ENCODE data around the gene FAM170B. TPM values are rescaled to one million over a fixed set of nuclear protein-coding genes. Genes with fewer than 3 reads are reported as not detected.

FAM170B gene
- total and polyA plus RNA-seq, 2 experiments from 2014 or later: not detected

- no peaks in the 10 kb centered on the region for H3K4me1 ChIP-seq (ENCODE audit: insufficient read depth)
- no peaks in the 10 kb centered on the region for H3K9me2 ChIP-seq (ENCODE audit: insufficient read depth)
- TF ChIP-seq STAT1 (IDR thresholded peaks at IDR 0.05; ENCODE audit: unreplicated experiment) (no peak), ZNF114 (CRISPR knock-in tag; IDR thresholded peaks at IDR 0.05) (no peak), REST (IDR thresholded peaks at IDR 0.05; ENCODE audit: unreplicated experiment) (no peak), JUNB (IDR thresholded peaks at IDR 0.05; ENCODE audit: unreplicated experiment) (no peak), ZNF331 (CRISPR knock-in tag; IDR thresholded peaks at IDR 0.05; ENCODE audit: low read depth) (no peak), ZNF462 (CRISPR knock-in tag; IDR thresholded peaks at IDR 0.05) (no peak), CTCF (conservative IDR thresholded peaks at IDR 0.05; ENCODE audit: low read depth in 2 of 2) (no peak), ETS1 (IDR thresholded peaks at IDR 0.05) (no peak), NANOG (IDR thresholded peaks at IDR 0.05; ENCODE audit: borderline replicate concordance) (no peak)
- no peaks in the 10 kb centered on the region for H4K20me1 ChIP-seq (replicated peaks; ENCODE audit: insufficient read depth)
- no peaks in the 10 kb centered on the region for H3K36me3 ChIP-seq (ENCODE audit: insufficient read depth)
- H3K27me3 ChIP-seq (ENCODE audit: insufficient read depth): no peaks in the 10 kb centered on the region
- H3F3A ChIP-seq (replicated peaks; ENCODE audit: low read depth): no peaks in the 10 kb centered on the region
- Mint-ChIP-seq H3K4me1 (peaks cover 8% of the 10 kb centered on the region; the same call in 2 of the 3 replicates), H3K27me3 (ENCODE audit: insufficient read depth, low read depth, poor library complexity) (no peaks in the 10 kb centered on the region), H3K36me3 (ENCODE audit: low read depth) (no peaks in the 10 kb centered on the region), H3K27ac (no peak overlapping the region), H3K4me3 (no peak overlapping the region), H3K9me3 (no peaks in the 10 kb centered on the region)
- no peak for DNase-seq (ENCODE audit: low spot score)
- H3K79me2 ChIP-seq (replicated peaks; ENCODE audit: insufficient read depth): no peaks in the 10 kb centered on the region
- no peak overlapping the region for H3K4me2 ChIP-seq
- no peak overlapping the region for H3K27ac ChIP-seq (ENCODE audit: low read depth)
- no peak for ATAC-seq
- H2AFZ ChIP-seq: no peak overlapping the region
- H3K4me3 ChIP-seq: no peak overlapping the region
Observed at GRCh38 chr10:49177391-49178355, 43.9 kb upstream of the FAM170B start.
